Raji (cell line): ENCODE results near the gene GPR156.

Experiments used
- POLR2A ChIP-seq: IDR thresholded peaks from 2 replicates; pipeline ENCODE4 v1.6.1; 2011; ENCODE audit warnings: low read depth, low read length, control low read depth; ENCODE audit not compliant: insufficient read depth

The GPR156 gene

DNA sequence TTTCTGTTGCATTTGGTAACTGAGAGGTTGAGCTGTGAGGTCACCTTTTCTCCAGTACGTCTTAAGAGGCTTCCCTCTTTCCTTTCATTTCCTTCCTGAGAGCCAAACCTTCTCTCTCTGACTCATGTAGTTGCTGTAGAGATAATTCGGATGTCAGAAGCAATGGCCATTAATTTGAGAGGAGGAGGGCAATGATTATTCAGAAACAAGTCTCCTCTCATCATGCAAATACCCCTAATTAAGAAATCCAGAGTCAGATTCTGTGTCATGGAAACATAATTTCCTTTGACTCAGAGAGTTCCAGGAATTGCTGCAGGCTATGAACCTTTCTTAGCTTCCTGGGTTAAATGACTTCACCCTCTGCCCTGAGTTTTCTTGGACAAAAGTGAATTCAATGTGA, 131.7 kb downstream of the GPR156 start:
- no peak for TF ChIP-seq POLR2A

DNA sequence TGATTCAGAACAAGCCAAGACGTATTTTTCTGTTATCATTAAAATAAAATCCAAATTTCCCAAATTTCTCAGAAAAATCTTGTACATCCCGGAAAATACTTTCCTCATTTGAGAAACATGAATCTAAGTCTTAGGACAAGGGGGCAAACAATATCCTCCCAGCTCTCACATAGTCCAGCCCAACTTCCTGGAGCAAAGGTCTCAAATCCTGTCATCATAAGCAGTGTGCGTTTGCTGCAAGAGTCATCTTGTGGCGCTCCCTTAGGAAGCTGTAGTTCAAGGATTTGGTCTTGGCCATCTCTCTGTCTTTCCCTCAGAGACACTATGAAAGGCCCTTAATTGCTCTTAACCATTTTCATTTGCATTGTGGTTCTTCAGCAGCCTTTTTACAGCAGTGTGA, 133.2 kb downstream of the GPR156 start:
- TF ChIP-seq POLR2A = no peak

DNA sequence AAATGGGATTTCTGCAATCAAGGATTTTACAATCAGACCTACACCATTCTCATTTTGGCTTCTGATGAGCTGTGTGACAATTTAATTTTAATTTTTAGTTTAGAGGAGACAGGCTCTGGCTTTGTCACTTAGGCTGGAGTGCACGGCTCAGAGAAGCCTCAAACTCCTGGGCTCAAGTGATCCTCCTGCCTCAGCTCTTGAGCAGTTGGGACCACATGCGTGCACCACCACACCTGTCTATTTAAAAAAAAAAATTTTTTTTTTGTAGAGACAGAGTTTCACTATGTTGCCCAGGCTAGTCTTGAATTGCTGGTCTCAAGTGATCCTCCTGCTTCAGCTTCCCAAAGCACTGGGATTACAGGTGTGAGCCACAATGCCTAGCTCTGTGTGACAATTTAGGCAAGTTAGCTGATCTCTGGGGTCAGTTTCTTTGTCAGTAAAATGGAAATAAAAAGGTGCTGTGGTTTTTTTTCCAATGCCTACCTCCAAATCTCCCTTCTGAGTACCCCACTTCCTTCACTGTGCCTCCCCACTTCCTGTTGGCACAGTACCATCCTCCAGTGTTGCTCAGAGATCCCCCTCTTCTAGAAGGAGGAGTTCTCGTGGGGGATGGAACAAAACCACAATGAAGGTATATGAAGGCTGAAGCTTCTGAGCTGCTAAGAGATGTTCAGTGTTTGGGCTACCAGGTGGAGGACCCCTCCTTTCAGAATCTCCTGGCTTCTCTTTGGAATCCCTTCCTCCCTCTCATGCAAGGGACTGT, 136.7 kb downstream of the GPR156 start:
- no peak for TF ChIP-seq POLR2A

DNA sequence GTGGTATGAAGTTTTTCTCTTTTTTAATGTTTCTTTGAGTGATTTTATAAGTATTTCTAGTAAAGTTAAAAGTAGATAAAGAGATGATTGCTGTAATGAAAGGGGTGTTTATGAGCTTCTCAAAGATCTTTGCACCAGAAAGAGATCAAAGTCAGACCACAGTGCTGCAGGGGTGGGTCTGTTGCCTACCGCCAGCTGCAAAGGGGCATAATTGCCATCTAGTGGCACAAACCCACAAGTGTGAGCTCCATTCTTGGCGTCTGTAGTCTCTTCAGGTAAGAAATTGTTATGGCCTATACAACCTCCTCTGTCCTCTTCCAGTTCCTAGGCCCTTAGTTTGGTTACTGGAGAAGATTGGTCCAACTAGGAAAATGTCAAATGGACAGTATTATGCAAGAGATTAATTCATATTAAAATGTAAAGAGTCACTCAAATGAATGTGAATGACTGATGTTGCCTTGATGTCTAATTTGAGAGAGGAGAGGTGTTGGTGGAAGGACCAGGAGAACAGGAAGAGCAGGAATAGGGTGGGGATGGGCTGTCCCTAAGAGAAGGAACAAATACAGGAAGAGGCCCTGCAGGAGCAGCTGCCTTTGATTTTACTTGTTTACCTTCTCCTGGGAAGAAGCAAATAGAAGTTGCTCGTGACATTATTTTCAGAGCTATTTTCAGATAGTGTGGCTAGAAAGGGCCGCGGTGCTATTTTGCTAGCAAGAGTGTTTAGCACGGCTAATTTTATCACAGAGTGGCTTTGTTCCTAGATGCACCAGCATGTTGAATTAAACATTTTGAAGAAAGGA, 137.8 kb downstream of the GPR156 start:
- no peak for TF ChIP-seq POLR2A

DNA sequence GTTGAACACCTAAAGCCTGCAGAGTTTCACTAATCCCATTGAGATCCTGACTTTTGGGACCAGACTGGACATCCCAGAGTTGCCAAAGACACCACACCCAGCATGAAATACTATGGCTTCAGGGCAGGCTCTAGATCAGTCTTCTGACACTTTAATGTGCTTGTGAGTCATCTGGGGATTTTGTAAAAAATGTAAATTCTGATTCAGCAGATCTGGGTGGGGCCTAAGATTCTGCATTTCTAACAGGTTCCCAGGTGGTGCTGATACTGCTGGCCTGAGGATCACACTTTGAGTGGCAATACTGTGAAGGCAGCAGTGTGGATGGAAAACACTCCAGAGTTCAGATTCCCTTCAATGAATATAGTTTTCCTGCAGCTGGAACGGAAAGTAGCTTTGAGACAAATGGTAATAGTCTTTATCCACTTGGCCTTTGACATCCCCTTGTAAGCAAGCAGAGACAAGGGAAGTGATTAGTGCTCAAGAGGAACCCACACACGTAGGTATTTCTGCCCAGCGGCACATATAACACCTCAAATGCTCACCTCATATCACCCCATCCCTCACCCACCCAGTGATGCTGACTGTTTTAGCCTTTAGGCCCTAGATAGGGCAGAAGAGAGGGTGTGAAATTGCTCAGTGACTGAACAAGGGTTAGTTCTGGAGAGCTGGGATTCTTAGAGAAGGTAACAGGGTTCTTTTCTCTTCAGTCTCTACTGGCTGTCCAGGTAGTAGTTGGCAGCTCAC, 139.3 kb downstream of the GPR156 start:
- TF ChIP-seq POLR2A = no peak

DNA sequence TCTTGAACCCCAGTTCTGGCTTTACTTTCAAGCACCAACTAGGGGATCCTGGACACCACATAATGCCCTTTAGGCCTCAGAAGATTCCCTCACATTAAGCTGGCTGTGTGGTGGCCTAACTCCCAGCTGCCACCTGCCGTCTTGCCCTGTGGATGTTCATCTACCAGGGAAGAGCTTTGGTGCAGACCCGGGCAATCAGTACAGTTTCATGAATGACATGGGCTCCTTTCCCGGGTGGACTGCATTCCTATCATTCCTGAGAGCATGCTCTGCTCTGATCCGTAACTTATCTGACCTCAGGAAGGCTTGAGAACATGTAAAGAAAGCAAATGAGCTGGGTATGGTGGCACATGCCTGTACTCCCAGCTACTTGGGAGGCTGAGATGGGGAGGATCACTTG, 140.8 kb downstream of the GPR156 start:
- TF ChIP-seq POLR2A = no peak

DNA sequence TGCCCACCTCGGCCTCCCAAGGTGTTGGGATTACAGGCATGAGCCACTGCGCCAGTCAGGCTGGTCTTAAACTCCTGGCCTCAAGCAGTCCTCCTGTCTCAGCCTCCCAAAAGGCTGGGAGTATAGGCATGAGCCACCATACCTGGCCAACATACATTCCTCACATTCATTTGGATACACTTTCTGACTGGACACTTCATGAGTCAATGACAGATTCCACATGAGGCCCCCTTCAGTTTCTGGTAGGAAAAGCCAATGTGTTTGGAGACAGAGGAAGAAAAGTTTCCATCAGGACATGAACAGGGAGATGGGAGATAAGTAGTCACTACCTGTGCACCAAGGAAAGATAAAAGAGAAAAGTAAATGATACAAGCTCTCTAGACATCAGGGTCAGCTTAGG, 141.3 kb downstream of the GPR156 start:
- TF ChIP-seq POLR2A = no peak

DNA sequence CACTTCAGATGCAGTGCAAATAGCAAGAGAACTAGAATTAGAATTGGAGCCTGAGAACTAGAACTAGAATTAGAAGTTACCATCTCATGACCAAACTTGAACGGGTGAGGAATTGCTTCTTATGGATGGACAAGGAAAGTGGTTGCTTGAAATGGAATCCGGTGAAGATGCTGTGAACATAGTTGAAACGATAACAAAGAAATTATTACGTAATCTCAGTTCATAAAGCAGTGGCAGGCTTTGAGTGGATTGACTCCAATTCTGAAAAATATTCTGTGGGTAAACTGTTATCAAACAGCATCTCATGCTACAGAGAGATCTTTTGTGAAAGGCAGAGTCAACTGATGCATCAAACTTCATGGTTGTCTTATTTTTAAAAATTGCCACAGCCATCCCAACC, 142.8 kb downstream of the GPR156 start:
- TF ChIP-seq POLR2A = no peak

DNA sequence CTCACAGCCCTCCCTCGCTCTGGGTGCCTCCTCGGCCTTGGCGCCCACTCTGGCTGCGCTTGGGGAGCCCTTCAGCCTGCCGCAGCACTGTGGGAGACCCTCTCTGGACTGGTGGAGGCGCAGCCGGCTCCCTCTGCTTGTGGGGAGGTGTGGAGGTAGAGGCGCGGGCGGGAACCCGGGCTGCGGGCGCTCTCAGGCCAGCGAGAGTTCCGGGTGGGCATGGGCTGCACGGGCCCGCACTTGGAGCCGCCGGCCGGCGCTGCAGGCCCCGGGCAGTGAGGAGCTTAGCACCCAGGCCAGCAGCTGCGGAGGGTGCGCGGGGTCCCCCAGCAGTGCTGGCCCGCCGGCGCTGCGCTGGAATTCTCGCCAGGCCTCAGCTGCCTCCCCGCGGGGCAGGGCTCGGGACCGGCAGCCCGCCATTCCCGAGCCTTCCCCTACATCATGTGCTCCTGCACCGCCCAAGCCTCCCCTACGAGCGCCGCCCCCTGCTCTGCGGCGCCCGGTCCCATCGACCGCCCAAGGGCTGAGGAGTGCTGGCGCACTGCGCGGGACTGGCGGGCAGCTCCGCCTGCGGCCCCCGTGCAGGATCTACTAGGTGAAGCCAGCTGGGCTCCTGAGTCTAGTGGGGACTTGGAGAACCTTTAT, 144.8 kb downstream of the GPR156 start:
- no peak for TF ChIP-seq POLR2A

DNA sequence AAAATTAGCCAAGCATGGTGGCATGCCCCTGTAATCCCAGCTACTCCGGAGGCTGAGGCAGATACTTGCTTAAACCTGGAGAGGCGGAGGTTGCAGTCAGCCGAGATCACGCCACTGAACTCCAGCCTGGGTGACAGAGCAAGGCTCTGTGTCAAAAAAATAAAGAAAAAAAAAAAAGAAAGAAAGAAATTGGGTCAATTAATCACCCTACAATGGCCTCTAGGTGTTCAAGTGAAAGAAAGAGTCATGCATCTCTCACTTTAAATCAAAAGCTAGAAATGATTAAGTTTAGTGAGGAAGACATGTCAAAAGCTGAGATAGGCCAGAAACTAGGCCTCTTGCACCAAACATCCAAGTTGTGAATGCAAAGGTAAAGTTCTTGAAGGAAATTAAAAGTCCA, 145.9 kb downstream of the GPR156 start:
- TF ChIP-seq POLR2A = no peak

DNA sequence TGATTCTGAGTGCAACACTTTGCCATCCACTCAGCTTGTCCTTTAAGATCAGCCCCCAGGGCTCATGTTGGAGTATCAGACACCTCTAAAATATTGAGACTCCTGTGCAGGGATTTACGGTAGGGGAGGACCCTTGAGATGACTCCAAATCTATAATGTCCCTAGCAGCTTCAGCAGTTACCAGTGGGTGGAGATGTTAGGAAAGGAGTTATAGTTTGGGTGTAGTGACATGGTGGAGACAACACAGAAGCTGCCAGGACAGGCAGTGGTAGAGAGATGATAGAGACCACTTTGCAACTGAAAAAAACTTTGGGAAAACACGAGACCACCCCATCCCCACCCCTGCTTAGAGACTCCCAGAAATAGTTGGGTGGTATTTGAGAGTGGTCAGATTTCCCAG, 147.5 kb downstream of the GPR156 start:
- TF ChIP-seq POLR2A = no peak

DNA sequence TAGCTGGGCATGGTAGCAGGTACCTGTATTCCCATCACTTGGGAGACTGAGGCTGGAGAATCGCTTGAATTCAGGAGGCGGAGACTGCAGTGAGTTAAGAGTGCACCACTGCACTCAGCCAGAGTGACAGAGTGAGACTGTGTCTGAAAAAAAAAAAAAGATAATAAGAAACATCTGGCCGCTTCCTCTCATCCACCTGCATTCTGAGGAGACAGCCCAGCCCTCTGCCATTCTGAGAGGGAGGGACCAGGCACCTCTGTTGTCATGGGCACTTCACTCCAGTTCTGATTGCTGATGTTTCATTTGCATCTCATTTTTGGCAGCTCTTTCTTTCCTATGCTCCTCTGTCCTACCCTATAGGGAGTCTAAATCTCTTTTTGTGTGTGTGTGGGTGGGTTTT, 154.4 kb downstream of the GPR156 start:
- no peak for TF ChIP-seq POLR2A

DNA sequence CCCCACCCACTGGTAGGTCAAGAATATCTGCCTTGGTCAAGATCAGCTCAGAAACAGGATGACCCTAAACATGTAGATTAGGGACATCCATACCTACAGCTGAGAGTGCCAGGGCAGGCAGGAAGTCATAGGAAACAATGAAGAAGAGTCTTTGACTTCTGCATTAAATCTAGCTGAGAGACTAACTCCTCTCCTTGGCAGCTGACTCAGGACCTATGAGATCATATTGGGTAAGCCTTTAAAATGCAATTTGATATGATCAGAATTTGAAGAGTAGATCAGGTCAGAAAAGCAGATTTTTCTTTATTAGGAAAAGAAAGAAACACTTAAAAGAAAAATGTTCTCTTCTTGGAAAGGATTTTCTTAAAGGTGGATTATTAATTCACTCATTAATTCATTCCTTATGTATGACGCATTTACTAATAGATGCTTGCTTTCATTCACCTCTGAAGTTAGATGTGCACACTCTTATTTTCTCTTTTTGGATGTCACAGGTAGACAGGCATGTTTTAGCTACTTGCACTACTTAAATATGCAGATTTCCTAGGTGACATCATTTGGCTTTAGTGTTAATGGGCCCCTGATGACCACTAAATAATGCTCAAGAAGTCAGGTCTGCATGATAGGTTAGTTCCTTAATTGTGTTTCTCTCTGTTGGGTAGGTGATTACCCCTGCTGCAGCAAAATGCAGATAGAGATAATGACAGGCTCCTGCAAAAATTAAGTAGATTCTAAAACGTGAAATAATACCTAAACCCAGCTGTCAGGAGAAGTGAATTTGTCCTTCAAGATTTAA, 155.1 kb downstream of the GPR156 start:
- TF ChIP-seq POLR2A = no peak

DNA sequence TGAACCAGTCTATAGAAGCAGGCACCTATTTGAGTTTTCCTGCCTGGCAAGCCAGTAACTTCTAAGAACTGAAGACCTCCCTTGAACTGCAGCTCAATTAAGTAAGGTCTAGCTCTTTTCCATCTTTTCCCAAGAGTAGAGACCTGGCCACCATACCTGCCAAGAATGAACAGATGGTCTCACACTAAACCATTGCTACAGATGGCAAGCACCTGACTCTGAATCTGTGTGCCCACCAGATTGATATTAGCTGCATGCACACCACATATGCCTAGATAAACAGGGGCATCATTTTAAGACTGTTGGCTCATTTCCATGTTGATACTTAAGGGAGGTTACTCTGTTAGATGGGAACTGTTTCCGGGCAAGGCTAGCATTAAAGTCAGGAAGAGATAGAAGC, 156.0 kb downstream of the GPR156 start:
- TF ChIP-seq POLR2A = no peak
